Activated T-cell treated with anti-CD3 and anti-CD28 coated beads for 1 hour (primary cell): ENCODE measurements around the gene HNF1A.
"Not testable (repeated sequence)": the region's sequence is repeated elsewhere in the genome, so short reads cannot be mapped to it uniquely, and the experiment has no call there.

Source experiments
- DNase-seq: peaks from one replicate; pipeline ENCODE4 v3.0.0-alpha.2; 2020; ENCODE audit warnings: low read depth

Gene HNF1A

GRCh38 chr12:120978296-120979219, at the start of gene HNF1A:
Gene HNF1A, plus strand, starts transcription at chr12:120978543. Its CDS starts 226 bp downstream, at chr12:120978769.
- DNase-seq = no peak

GRCh38 chr12:120928864-120929652, 49.3 kb upstream of the HNF1A start:
- no peak for DNase-seq

GRCh38 chr12:120930032-120930431, 48.3 kb upstream of the HNF1A start:
- no peak for DNase-seq

- DNase-seq = no peak
Measured at GRCh38 chr12:120932058-120932457, 46.3 kb upstream of the HNF1A start.

- no peak for DNase-seq
Measured at GRCh38 chr12:120932956-120933526, 45.3 kb upstream of the HNF1A start.

- no peak for DNase-seq
Measured at GRCh38 chr12:120933786-120934185, 44.6 kb upstream of the HNF1A start.

GRCh38 chr12:120936197-120936596, 42.1 kb upstream of the HNF1A start:
- DNase-seq = no peak

GRCh38 chr12:120938496-120938895, 39.8 kb upstream of the HNF1A start:
- DNase-seq = no peak

- no peak for DNase-seq
Measured at GRCh38 chr12:120939523-120939922, 38.8 kb upstream of the HNF1A start.

- no peak for DNase-seq
Measured at GRCh38 chr12:120940006-120940405, 38.3 kb upstream of the HNF1A start.

- DNase-seq = no peak
Measured at GRCh38 chr12:120940799-120941198, 37.5 kb upstream of the HNF1A start.

- no peak for DNase-seq
Measured at GRCh38 chr12:120941412-120941811, 36.9 kb upstream of the HNF1A start.

- no peak for DNase-seq
Measured at GRCh38 chr12:120941846-120942405, 36.4 kb upstream of the HNF1A start.

- DNase-seq = no peak
Measured at GRCh38 chr12:120943482-120943881, 34.9 kb upstream of the HNF1A start.

GRCh38 chr12:120944645-120945217, 33.6 kb upstream of the HNF1A start:
- DNase-seq = peak; percentile 65

- DNase-seq = not testable (repeated sequence)
Measured at GRCh38 chr12:120945516-120945915, 32.8 kb upstream of the HNF1A start.

GRCh38 chr12:120950260-120950799, 28.0 kb upstream of the HNF1A start:
- not testable (repeated sequence) for DNase-seq

GRCh38 chr12:120950807-120951206, 27.5 kb upstream of the HNF1A start:
- no peak for DNase-seq

GRCh38 chr12:120955232-120955631, 23.1 kb upstream of the HNF1A start:
- no peak for DNase-seq

- DNase-seq = no peak
Measured at GRCh38 chr12:120956579-120957300, 21.6 kb upstream of the HNF1A start.
